HG03520 (cell line): Measurements from ENCODE around the gene VAX1.

ENCODE experiments used
- ATAC-seq: cut with Tn5 transposase; IDR thresholded peaks from one replicate; pipeline ENCODE4 v1.9.1; 2021; ENCODE audit warnings: mild to moderate bottlenecking, moderate library complexity; ENCODE audit not compliant: unreplicated experiment

The VAX1 gene

GRCh38 chr10:117164592-117165537, 26.8 kb upstream of the VAX1 start:
- ATAC-seq, result no peak

- no peak for ATAC-seq
Measured at GRCh38 chr10:117163954-117164548, 26.0 kb upstream of the VAX1 start.

GRCh38 chr10:117163061-117163953, 25.2 kb upstream of the VAX1 start:
- ATAC-seq, result no peak

- no peak for ATAC-seq
Measured at GRCh38 chr10:117162093-117163060, 24.3 kb upstream of the VAX1 start.

- no peak for ATAC-seq
Measured at GRCh38 chr10:117161386-117162033, 23.4 kb upstream of the VAX1 start.

- no peak for ATAC-seq
Measured at GRCh38 chr10:117160567-117160966, 22.5 kb upstream of the VAX1 start.

GRCh38 chr10:117159390-117159789, 21.3 kb upstream of the VAX1 start:
- no peak for ATAC-seq

- no peak for ATAC-seq
Measured at GRCh38 chr10:117158297-117158696, 20.2 kb upstream of the VAX1 start.

GRCh38 chr10:117152668-117153067, 14.6 kb upstream of the VAX1 start:
- no peak for ATAC-seq

- ATAC-seq, result no peak
Measured at GRCh38 chr10:117148284-117148683, 10.2 kb upstream of the VAX1 start.

- ATAC-seq, result no peak
Measured at GRCh38 chr10:117145019-117145418, 6.9 kb upstream of the VAX1 start.

GRCh38 chr10:117143103-117143823, 5.2 kb upstream of the VAX1 start:
- no peak for ATAC-seq

GRCh38 chr10:117140525-117140902, 2.4 kb upstream of the VAX1 start:
- no peak for ATAC-seq

- ATAC-seq, result no peak
Measured at GRCh38 chr10:117139581-117140524, 1.8 kb upstream of the VAX1 start.

- ATAC-seq, result no peak
Measured at GRCh38 chr10:117138838-117139580, 939 bp upstream of the VAX1 start.

- no peak for ATAC-seq
Measured at GRCh38 chr10:117137031-117137910, 799 bp downstream of the VAX1 start.
